HEK293 (cell line): ENCODE data around the gene HCFC1.
A peak's percentile ranks its signal among the peaks of the same experiment; 100 is the strongest.

Source experiments
- CTCF ChIA-PET: fragments of 350-600 bp; formaldehyde crosslinking; extraction: SDS; loops from one replicate; lab custom pipeline; 2021; ENCODE audit warnings: antibody characterized with exemption; lab: Yijun Ruan, JAX
- POLR2A ChIA-PET: fragments of 300-600 bp; formaldehyde crosslinking; extraction: SDS; loops from one replicate; lab custom pipeline; 2020; ENCODE audit warnings: antibody characterized with exemption, inconsistent platforms; lab: Yijun Ruan, JAX
- H3K27ac ChIP-seq: fragments of 200-500 bp; sonication (Bioruptor generic); 2 replicates; pipeline ENCODE4 v1.5.1; 2014; ENCODE audit warnings: low read depth, low read length, control low read depth, inconsistent platforms; ENCODE audit errors: extremely low read depth
- H3K36me3 ChIP-seq, 2 experiments: fragments of 200-500 bp in 1 of 2; sonication (Bioruptor generic) in 1 of 2; 1 replicate in 1 of 2; 2 replicates in 1 of 2; pipeline ENCODE4 v1.5.1; 2014 to 2017; ENCODE audit warnings: inconsistent platforms in 2 of 2, low read length in 2 of 2; ENCODE audit not compliant: control insufficient read depth in 2 of 2, insufficient read depth in 1 of 2
- H3K4me1 ChIP-seq: fragments of 200-500 bp; sonication (Bioruptor generic); 2 replicates; pipeline ENCODE4 v1.5.1; 2014; ENCODE audit warnings: mild to moderate bottlenecking, low read length, inconsistent platforms; ENCODE audit not compliant: control insufficient read depth, insufficient read depth
- H3K4me3 ChIP-seq: 2 replicates; pipeline ENCODE4 v1.5.1; 2011; ENCODE audit warnings: low read depth, mild to moderate bottlenecking, control low read depth, low read length, moderate library complexity
- H3K9me3 ChIP-seq: fragments of 200-500 bp; sonication (Bioruptor generic); 2 replicates; pipeline ENCODE4 v1.5.1; 2014; ENCODE audit warnings: low read depth, low read length, inconsistent platforms; ENCODE audit not compliant: control insufficient read depth, insufficient read depth
- ATF2 ChIP-seq: fragments of 450-650 bp; formaldehyde crosslinking; IDR thresholded peaks from 2 replicates; pipeline ENCODE4 v1.5.1; 2016; ENCODE audit warnings: missing biosample characterization, missing genetic modification characterization, low read depth
- BCL11B ChIP-seq: fragments of 450-650 bp; formaldehyde crosslinking; IDR thresholded peaks from 2 replicates; pipeline ENCODE4 v1.5.1; 2016; ENCODE audit warnings: low read depth, missing biosample characterization, missing genetic modification characterization
- CTCF ChIP-seq: fragments of 450-650 bp; formaldehyde crosslinking; IDR thresholded peaks from 2 replicates; pipeline ENCODE4 v1.5.1; 2016; ENCODE audit warnings: missing biosample characterization, missing genetic modification characterization
- GFI1B ChIP-seq: fragments of 450-650 bp; formaldehyde crosslinking; IDR thresholded peaks from 2 replicates; pipeline ENCODE4 v1.5.1; 2016; ENCODE audit warnings: missing biosample characterization, missing genetic modification characterization
- GLIS2 ChIP-seq: fragments of 450-650 bp; formaldehyde crosslinking; IDR thresholded peaks from 2 replicates; pipeline ENCODE4 v1.5.1; 2016; ENCODE audit warnings: missing biosample characterization, missing genetic modification characterization
- HOXD13 ChIP-seq: sonication (generic); formaldehyde crosslinking; IDR thresholded peaks from 2 replicates; pipeline ENCODE4 v1.8.0; 2022; ENCODE audit warnings: missing genetic modification reagents, borderline replicate concordance
- KLF16 ChIP-seq: fragments of 450-650 bp; formaldehyde crosslinking; IDR thresholded peaks from 2 replicates; pipeline ENCODE4 v1.5.1; 2017; ENCODE audit warnings: missing biosample characterization, missing genetic modification characterization
- MEIS1 ChIP-seq: sonication (generic); formaldehyde crosslinking; IDR thresholded peaks from 2 replicates; pipeline ENCODE4 v1.8.1; 2022; ENCODE audit warnings: missing genetic modification reagents, mild to moderate bottlenecking, borderline replicate concordance
- PBX3 ChIP-seq: sonication (generic); formaldehyde crosslinking; IDR thresholded peaks from 2 replicates; pipeline ENCODE4 v1.8.1; 2022; ENCODE audit warnings: mild to moderate bottlenecking, moderate library complexity, missing genetic modification reagents
- SP2 ChIP-seq: fragments of 450-650 bp; formaldehyde crosslinking; IDR thresholded peaks from 2 replicates; pipeline ENCODE4 v1.5.1; 2016; ENCODE audit warnings: missing biosample characterization, missing genetic modification characterization
- SP7 ChIP-seq: fragments of 450-650 bp; formaldehyde crosslinking; IDR thresholded peaks from 2 replicates; pipeline ENCODE4 v1.5.1; 2016; ENCODE audit warnings: missing biosample characterization, missing genetic modification characterization
- YY1 ChIP-seq: fragments of 450-650 bp; formaldehyde crosslinking; IDR thresholded peaks from 2 replicates; pipeline ENCODE4 v1.5.1; 2018; ENCODE audit warnings: missing biosample characterization, missing genetic modification characterization
- ZBTB6 ChIP-seq: fragments of 450-650 bp; formaldehyde crosslinking; IDR thresholded peaks from 2 replicates; pipeline ENCODE4 v1.5.1; 2017; ENCODE audit warnings: missing biosample characterization, missing genetic modification characterization
- ZFHX2 ChIP-seq: fragments of 450-650 bp; formaldehyde crosslinking; conservative IDR thresholded peaks from 2 replicates; pipeline ENCODE4 v1.5.1; 2016; ENCODE audit warnings: missing biosample characterization, missing genetic modification characterization
- ZFP37 ChIP-seq: fragments of 450-650 bp; formaldehyde crosslinking; IDR thresholded peaks from 2 replicates; pipeline ENCODE4 v1.5.1; 2016; ENCODE audit warnings: missing biosample characterization, missing genetic modification characterization
- ZFP69B ChIP-seq: fragments of 450-650 bp; formaldehyde crosslinking; IDR thresholded peaks from 2 replicates; pipeline ENCODE4 v1.5.1; 2016; ENCODE audit warnings: missing biosample characterization, missing genetic modification characterization
- ZNF132 ChIP-seq: fragments of 450-650 bp; formaldehyde crosslinking; IDR thresholded peaks from 2 replicates; pipeline ENCODE4 v1.5.1; 2017; ENCODE audit warnings: missing biosample characterization, missing genetic modification characterization, borderline replicate concordance
- ZNF140 ChIP-seq: fragments of 450-650 bp; formaldehyde crosslinking; IDR thresholded peaks from 2 replicates; pipeline ENCODE4 v1.5.1; 2016; ENCODE audit warnings: missing biosample characterization, missing genetic modification characterization
- ZNF2 ChIP-seq: fragments of 450-650 bp; formaldehyde crosslinking; IDR thresholded peaks from 2 replicates; pipeline ENCODE4 v1.5.1; 2016; ENCODE audit warnings: missing biosample characterization, missing genetic modification characterization
- ZNF324 ChIP-seq: fragments of 450-650 bp; formaldehyde crosslinking; IDR thresholded peaks from 2 replicates; pipeline ENCODE4 v1.5.1; 2016; ENCODE audit warnings: missing biosample characterization, missing genetic modification characterization
- ZNF433 ChIP-seq: fragments of 450-650 bp; formaldehyde crosslinking; IDR thresholded peaks from 2 replicates; pipeline ENCODE4 v1.5.1; 2016; ENCODE audit warnings: missing biosample characterization, missing genetic modification characterization, low read depth
- ZNF488 ChIP-seq: fragments of 450-650 bp; formaldehyde crosslinking; IDR thresholded peaks from 2 replicates; pipeline ENCODE4 v1.5.1; 2016; ENCODE audit warnings: missing biosample characterization, missing genetic modification characterization
- ZNF513 ChIP-seq: fragments of 450-650 bp; IDR thresholded peaks from 2 replicates; pipeline ENCODE4 v1.5.1; 2018; ENCODE audit warnings: missing biosample characterization, missing genetic modification characterization
- ZNF555 ChIP-seq: fragments of 450-650 bp; formaldehyde crosslinking; conservative IDR thresholded peaks from 2 replicates; pipeline ENCODE4 v1.5.1; 2017; ENCODE audit warnings: missing biosample characterization, mild to moderate bottlenecking, missing genetic modification characterization, inconsistent platforms
- ZNF571 ChIP-seq: fragments of 450-650 bp; formaldehyde crosslinking; IDR thresholded peaks from 2 replicates; pipeline ENCODE4 v1.5.0; 2017; ENCODE audit warnings: missing biosample characterization, missing genetic modification characterization
- ZNF645 ChIP-seq: fragments of 450-650 bp; formaldehyde crosslinking; IDR thresholded peaks from 2 replicates; pipeline ENCODE4; 2016; ENCODE audit warnings: missing biosample characterization, missing genetic modification characterization
- ZNF791 ChIP-seq: fragments of 450-650 bp; formaldehyde crosslinking; IDR thresholded peaks from 2 replicates; pipeline ENCODE4 v1.5.1; 2016; ENCODE audit warnings: missing biosample characterization, missing genetic modification characterization
- ZSCAN23 ChIP-seq: fragments of 450-650 bp; formaldehyde crosslinking; IDR thresholded peaks from 2 replicates; pipeline ENCODE4 v1.5.1; 2016; ENCODE audit warnings: missing biosample characterization, missing genetic modification characterization

The HCFC1 gene

GRCh38 chrX:153953892-153954557 is 17.6 kb downstream of the HCFC1 start (continued):
- TF ChIP-seq PBX3, result 0 out of 2 replicates have a peak, but pooled peaks have one; percentile 26
- TF ChIP-seq CTCF, result peak; percentile 61; the same call in 1 of the 2 replicates
- no peak for TF ChIP-seq YY1 (tag by site-specific recombination)
- no peak for TF ChIP-seq KLF16 (tag by site-specific recombination)
- no peak for TF ChIP-seq BCL11B (tag by site-specific recombination)
- TF ChIP-seq ZFP69B (tag by site-specific recombination), result no peak
- TF ChIP-seq ZNF2 (tag by site-specific recombination), result no peak
- 0 out of 2 replicates have a peak, but pooled peaks have one; percentile 2 for TF ChIP-seq ZFP37

- Histone ChIP-seq H3K27ac (peak overlapping the region; percentile 36; the same call in 1 of the 2 replicates), H3K4me3 (no peak overlapping the region), H3K4me1 (no peaks in the 10 kb centered on the region; the same call in 1 of the 2 replicates), H3K36me3 (peaks cover 37 to 99% of the 10 kb centered on the region in 2 experiments), H3K9me3 (no peaks in the 10 kb centered on the region)
- ChIA-PET CTCF (interaction anchor here (0.7 to 10.9 kb wide), 11 partner anchors 10 to 190 kb away, joined by 3 to 267 read pairs (median 4); partner anchors contain the start of genes ARHGAP4, NAA10 and PLXNB3), POLR2A (interaction anchor here (1.1 kb wide), 1 partner anchor 18 kb away, joined by 5 read pairs; no protein-coding TSS in a partner anchor)
- TF ChIP-seq ZNF555 (tag by site-specific recombination) (no peak), GLIS2 (tag by site-specific recombination) (peak; percentile 98), ATF2 (tag by site-specific recombination) (no peak), ZNF433 (tag by site-specific recombination) (no peak), ZNF513 (tag by site-specific recombination) (no peak), ZFHX2 (peak; percentile 79), ZSCAN23 (tag by site-specific recombination) (no peak), ZNF571 (no peak), ZNF791 (tag by site-specific recombination) (no peak), ZNF132 (tag by site-specific recombination) (no peak), SP7 (peak; percentile 32; the same call in 1 of the 2 replicates), MEIS1 (CRISPR knock-in tag) (no peak), ZNF488 (tag by site-specific recombination) (no peak), HOXD13 (CRISPR knock-in tag) (no peak), SP2 (tag by site-specific recombination) (no peak), ZNF324 (tag by site-specific recombination) (no peak), GFI1B (no peak), ZNF140 (no peak), ZNF645 (tag by site-specific recombination) (no peak), ZBTB6 (no peak)
These were observed 18.2 kb downstream of the HCFC1 start for GRCh38 chrX:153953342-153953830.
